Right lobe of liver (tissue), 6 donors: ENCODE results near the gene CADPS. TPM values are rescaled to one million over a fixed set of nuclear protein-coding genes. Genes with fewer than 3 reads are reported as not detected.

Experiments used
- ATAC-seq, 4 donors: fragments of 200-7000 bp; cut with Tn5 transposase; one replicate each; pipeline ENCODE4 v1.9.1; 2020; ENCODE audit warnings: mild to moderate bottlenecking in 4 of 4, moderate library complexity in 4 of 4
- DNase-seq, 3 donors: peaks; one replicate each; pipeline ENCODE4 v3.0.0-alpha.2; 2020
- H3K27ac ChIP-seq, 3 donors: fragments of 200-600 bp; one replicate each; pipeline ENCODE4 v1.8.0; 2022
- H3K27me3 ChIP-seq, 2 donors: fragments of 200-600 bp; one replicate each; pipeline ENCODE4 v1.8.0; 2022
- H3K36me3 ChIP-seq, 4 donors: fragments of 200-600 bp; sonication (generic) in 1 of 4; one replicate each; pipeline versions ENCODE4 v1.5.1 to v1.8.0; 2017 to 2022; ENCODE audit warnings: control low read depth in 1 of 4
- H3K4me1 ChIP-seq, 4 donors: fragments of 200-600 bp; sonication (generic) in 1 of 4; one replicate each; pipeline versions ENCODE4 v1.5.1 to v1.8.0; 2017 to 2022; ENCODE audit warnings: control low read depth in 1 of 4
- H3K4me3 ChIP-seq, 3 donors: fragments of 200-600 bp; one replicate each; pipeline ENCODE4 v1.8.0; 2022
- H3K9me3 ChIP-seq, 4 donors: fragments of 200-600 bp; sonication (generic) in 1 of 4; one replicate each; pipeline versions ENCODE4 v1.5.1 to v1.8.0; 2017 to 2022; ENCODE audit warnings: control low read depth in 1 of 4
- POLR2A ChIP-seq: fragments of 450-650 bp; IDR thresholded peaks from one replicate; pipeline ENCODE4 v1.6.1; 2017; ENCODE audit warnings: antibody characterized with exemption, mild to moderate bottlenecking
- WGBS: methylation state at CpG from one replicate; pipeline ENCODE4 v1.1.6; 2018; ENCODE audit warnings: low coverage, low lambda C conversion rate; ENCODE audit not compliant: insufficient coverage; ENCODE audit errors: missing lambda C conversion rate; 5-methylcytosine and 5-hydroxymethylcytosine counted together
- intact Hi-C, 2 donors: fragments of 100-400 bp; cut with DNase I; formaldehyde crosslinking; loops; one replicate each; pipeline versions ENCODE4 v1.11.2 to v1.14.1; 2022
- total RNA-seq, 6 experiments: library from RNA; depleted of rRNA in 2 of 6; stranded (reverse); fragments of >200 nt in 2 of 6; fragmentation: NEBNext Ultra II Directional in 3 of 6; extraction: Animal tissue kit (Norgen Biotek cat#: 25700) in 3 of 6; gene quantifications; one replicate each; pipeline versions ENCODE4 v1.1.0 to v1.2.4, GENCODE V29; 2016 to 2023
- TF ChIP-seq, protein P1 (sequence below), 4 donors: fragments of 200-600 bp in 3 of 4; fragments of 450-650 bp in 1 of 4; IDR thresholded peaks; one replicate each; pipeline versions ENCODE4 v1.5.1 to v1.8.0; 2016 to 2022; ENCODE audit warnings: antibody characterized with exemption in 4 of 4, mild to moderate bottlenecking in 2 of 4
- donor health status: DM: no; HTN: yes; CAD: no.
- donor health status: DM: no; HTN: no; CAD: no.
- donor health status: DM: no; HTN: no; CAD: no.
- donor health status: DM: no; HTN: yes; CAD: no.
- donor health status: DM: no; HTN: yes; CAD: no.

Gene CADPS
- total RNA-seq, 6 experiments from 2014 or later: 0.06 to 0.98 TPM; not detected in 4

DNA sequence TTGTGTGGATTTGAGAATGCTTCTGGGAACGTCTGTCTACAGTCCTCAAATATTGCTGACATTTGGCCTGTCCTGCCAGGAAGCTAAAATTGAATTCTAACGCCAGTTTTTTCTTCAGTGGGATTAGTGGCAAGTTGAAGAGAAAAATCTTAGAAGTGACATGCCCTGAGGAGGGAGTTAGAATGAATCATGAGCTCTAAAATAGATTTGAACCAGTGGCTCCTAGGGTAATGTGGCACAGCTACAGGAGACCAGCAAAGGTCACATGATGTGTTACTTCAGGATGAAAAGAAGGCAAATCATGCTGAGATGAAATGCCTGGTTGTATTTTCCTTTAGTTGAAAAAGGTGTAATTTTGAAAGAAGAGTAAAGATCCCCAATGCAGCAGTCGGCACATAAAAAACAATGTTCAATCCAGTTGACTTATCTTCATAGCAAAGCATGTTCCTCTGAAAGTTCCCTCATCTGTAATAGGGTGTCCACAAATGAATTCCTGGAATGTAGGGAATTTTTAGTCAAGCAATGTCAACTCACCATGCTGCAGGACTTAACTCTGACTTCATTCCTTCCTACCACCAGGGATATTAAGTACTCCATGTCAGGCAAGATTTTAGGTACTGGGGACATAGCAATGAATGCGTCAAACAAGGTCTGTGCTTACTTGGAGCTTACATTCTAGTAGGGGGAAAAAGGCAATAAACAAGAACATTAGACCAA, 171.6 kb downstream of the CADPS start:
- ATAC-seq: no peak
- H3K27me3 ChIP-seq: no peaks in the 10 kb centered on the region
- H3K4me1 ChIP-seq: no peaks in the 10 kb centered on the region
- no peaks in the 10 kb centered on the region for H3K9me3 ChIP-seq
- no peaks in the 10 kb centered on the region for H3K36me3 ChIP-seq
- 44% methylated on average over 4 of the region's 4 CpGs for WGBS
- H3K27ac ChIP-seq: no peak overlapping the region
- no peak for DNase-seq
- H3K4me3 ChIP-seq: no peak overlapping the region
- intact Hi-C loops: no loop called here
- TF ChIP-seq, protein P1, sequence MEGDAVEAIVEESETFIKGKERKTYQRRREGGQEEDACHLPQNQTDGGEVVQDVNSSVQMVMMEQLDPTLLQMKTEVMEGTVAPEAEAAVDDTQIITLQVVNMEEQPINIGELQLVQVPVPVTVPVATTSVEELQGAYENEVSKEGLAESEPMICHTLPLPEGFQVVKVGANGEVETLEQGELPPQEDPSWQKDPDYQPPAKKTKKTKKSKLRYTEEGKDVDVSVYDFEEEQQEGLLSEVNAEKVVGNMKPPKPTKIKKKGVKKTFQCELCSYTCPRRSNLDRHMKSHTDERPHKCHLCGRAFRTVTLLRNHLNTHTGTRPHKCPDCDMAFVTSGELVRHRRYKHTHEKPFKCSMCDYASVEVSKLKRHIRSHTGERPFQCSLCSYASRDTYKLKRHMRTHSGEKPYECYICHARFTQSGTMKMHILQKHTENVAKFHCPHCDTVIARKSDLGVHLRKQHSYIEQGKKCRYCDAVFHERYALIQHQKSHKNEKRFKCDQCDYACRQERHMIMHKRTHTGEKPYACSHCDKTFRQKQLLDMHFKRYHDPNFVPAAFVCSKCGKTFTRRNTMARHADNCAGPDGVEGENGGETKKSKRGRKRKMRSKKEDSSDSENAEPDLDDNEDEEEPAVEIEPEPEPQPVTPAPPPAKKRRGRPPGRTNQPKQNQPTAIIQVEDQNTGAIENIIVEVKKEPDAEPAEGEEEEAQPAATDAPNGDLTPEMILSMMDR (IDR thresholded peaks at IDR 0.05): no peak
- TF ChIP-seq POLR2A: no peak

DNA sequence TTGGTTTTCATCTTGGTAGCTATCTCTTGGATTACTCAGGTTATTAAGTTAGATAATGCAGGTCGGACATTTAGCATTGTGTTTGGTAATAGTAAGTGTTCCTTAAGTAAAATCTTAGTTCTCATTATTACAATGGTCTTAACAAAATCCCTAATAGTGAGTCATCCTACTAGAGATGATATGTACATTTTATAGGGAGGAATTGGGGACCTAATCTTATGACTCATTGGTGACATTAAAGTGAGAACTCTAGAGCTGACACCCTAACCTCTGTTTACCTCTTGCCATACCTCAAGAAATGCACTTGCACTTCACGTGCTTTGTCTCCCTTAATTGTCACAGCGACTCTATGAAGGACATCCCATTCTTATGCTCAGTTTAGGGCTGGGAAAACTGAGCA, 174.9 kb downstream of the CADPS start:
- Histone ChIP-seq H3K4me3 (no peak overlapping the region), H3K27me3 (no peaks in the 10 kb centered on the region), H3K36me3 (no peaks in the 10 kb centered on the region), H3K9me3 (no peaks in the 10 kb centered on the region), H3K4me1 (no peaks in the 10 kb centered on the region), H3K27ac (no peak overlapping the region)
- ATAC-seq (no peak), DNase-seq (no peak)
- WGBS: 50% methylated on average over 3 of the region's 3 CpGs
- intact Hi-C loops: no loop called here
- TF ChIP-seq, protein P1 (IDR thresholded peaks at IDR 0.05): no peak
- no peak for TF ChIP-seq POLR2A

DNA sequence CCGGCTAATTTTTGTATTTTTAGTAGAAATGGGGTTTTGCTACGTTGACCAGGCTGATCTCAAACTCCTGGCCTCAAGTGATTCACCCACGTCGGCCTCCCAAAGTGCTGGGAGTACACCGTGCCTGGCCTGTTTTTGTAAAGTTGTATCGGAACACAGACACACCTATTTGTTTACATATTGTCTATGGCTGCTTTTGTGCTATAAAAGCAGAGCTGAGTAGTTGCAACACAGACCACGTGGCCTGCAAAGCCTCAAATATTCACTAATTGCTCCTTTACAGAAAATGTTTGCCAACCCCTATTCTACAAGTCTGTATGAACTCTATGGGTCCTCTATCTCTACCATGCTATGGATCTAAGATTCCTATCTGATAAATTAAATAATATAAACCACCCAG, 175.5 kb downstream of the CADPS start:
- Histone ChIP-seq H3K27ac (no peak overlapping the region), H3K9me3 (no peaks in the 10 kb centered on the region), H3K4me3 (no peak overlapping the region), H3K4me1 (no peaks in the 10 kb centered on the region), H3K27me3 (no peaks in the 10 kb centered on the region), H3K36me3 (no peaks in the 10 kb centered on the region)
- no peak for TF ChIP-seq POLR2A
- TF ChIP-seq, protein P1 (IDR thresholded peaks at IDR 0.05): no peak
- intact Hi-C loops: no loop called here
- WGBS: 48% methylated on average over 6 of the region's 7 CpGs
- ATAC-seq: no peak
- no peak for DNase-seq

DNA sequence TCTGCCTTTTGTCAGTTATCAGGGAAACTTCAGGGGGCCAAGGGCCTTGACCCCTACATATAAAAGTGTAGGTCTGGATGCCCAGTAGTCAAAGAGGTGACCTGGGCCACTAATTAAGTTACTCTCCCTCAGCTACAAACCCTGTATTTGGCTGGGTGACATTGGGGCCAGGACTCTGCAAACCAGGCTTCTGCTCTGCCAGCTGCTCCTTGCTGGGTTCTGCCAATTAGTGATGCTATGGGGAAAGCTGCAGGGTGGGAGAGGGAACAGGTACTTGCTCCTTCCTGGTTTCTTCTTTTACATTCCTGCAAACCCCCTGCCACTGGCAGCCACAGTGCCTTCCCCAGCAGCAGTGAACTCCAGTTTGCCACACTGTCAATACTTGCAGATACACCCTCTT, 179.2 kb downstream of the CADPS start:
- Histone ChIP-seq H3K27me3 (no peaks in the 10 kb centered on the region), H3K4me3 (no peak overlapping the region), H3K36me3 (no peaks in the 10 kb centered on the region), H3K27ac (no peak overlapping the region), H3K9me3 (no peaks in the 10 kb centered on the region), H3K4me1 (no peaks in the 10 kb centered on the region)
- ATAC-seq: no peak
- intact Hi-C loops: no loop called here
- TF ChIP-seq, protein P1 (IDR thresholded peaks at IDR 0.05): no peak
- no peak for TF ChIP-seq POLR2A
- DNase-seq: no peak

DNA sequence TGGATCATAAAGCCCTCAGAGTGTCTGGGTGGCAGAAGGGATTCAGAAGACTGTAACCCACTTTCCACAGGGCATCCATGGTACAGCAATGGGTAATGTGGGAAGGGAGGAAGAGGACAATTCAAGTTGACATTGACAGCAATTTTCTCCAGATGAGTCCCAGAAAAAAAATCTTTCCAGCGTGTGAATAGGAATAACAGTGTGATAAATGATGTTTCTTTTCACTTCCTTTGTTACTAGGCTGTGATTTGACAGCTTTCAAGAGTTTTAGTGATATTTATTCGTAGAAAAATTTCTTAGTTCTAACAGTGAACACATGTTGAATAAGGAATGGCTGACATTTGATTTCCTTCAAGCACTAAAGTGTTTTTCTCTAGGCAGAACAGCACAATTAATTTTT, 186.4 kb downstream of the CADPS start:
- Histone ChIP-seq H3K9me3 (no peaks in the 10 kb centered on the region), H3K27ac (no peak overlapping the region), H3K4me3 (no peak overlapping the region), H3K4me1 (no peaks in the 10 kb centered on the region), H3K36me3 (no peaks in the 10 kb centered on the region), H3K27me3 (no peaks in the 10 kb centered on the region)
- intact Hi-C loops: no loop called here
- no peak for ATAC-seq
- DNase-seq: no peak
- TF ChIP-seq, protein P1 (IDR thresholded peaks at IDR 0.05): no peak
- TF ChIP-seq POLR2A: no peak
- WGBS: 32% methylated on average over 2 of the region's 2 CpGs
